Measurements from ENCODE around the gene CCDC141. TPM values are rescaled to one million over a fixed set of nuclear protein-coding genes. Genes with fewer than 3 reads are reported as not detected.

Gene CCDC141
- total and polyA plus RNA-seq, 2 experiments from 2014 or later: 3.0 to 7.2 TPM

- Histone ChIP-seq H3K4me3 (no peak overlapping the region), H3K27ac (no peak overlapping the region), H3K9me2 (replicated peaks; ENCODE audit: insufficient read depth) (no peaks in the 10 kb centered on the region), H3K9me3 (ENCODE audit: low read depth) (no peaks in the 10 kb centered on the region), H3K4me2 (no peak overlapping the region), H3K27me3 (no peaks in the 10 kb centered on the region), H4K20me1 (ENCODE audit: insufficient read depth, poor library complexity, severe bottlenecking) (no peaks in the 10 kb centered on the region), H3K79me2 (no peaks in the 10 kb centered on the region), H3K36me3 (replicated peaks; ENCODE audit: insufficient read depth, low read depth) (no peaks in the 10 kb centered on the region), H2AFZ (no peak overlapping the region), H3K4me1 (ENCODE audit: insufficient read depth) (no peaks in the 10 kb centered on the region)
- WGBS (ENCODE audit: low lambda C conversion rate, missing lambda C conversion rate): 91% methylated on average over 3 of the region's 3 CpGs
- TF ChIP-seq CTCF (IDR thresholded peaks at IDR 0.05; ENCODE audit: poor library complexity) (no peak), EZH2phosphoT487 (IDR thresholded peaks at IDR 0.05; ENCODE audit: low read depth, severe bottlenecking, unreplicated experiment) (no peak), EZH2 (IDR thresholded peaks at IDR 0.05; ENCODE audit: borderline replicate concordance) (no peak)
- no peak for DNase-seq (ENCODE audit: low spot score)
Measured at GRCh38 chr2:178873912-178874311, 176.0 kb downstream of the CCDC141 start.

GRCh38 chr2:178871536-178871935 is 178.4 kb downstream of the CCDC141 start:
- TF ChIP-seq CTCF (IDR thresholded peaks at IDR 0.05; ENCODE audit: poor library complexity) (no peak), EZH2 (IDR thresholded peaks at IDR 0.05; ENCODE audit: borderline replicate concordance) (no peak), EZH2phosphoT487 (IDR thresholded peaks at IDR 0.05; ENCODE audit: low read depth, severe bottlenecking, unreplicated experiment) (no peak)
- Histone ChIP-seq H3K4me1 (ENCODE audit: insufficient read depth) (no peaks in the 10 kb centered on the region), H3K4me2 (no peak overlapping the region), H3K4me3 (no peak overlapping the region), H3K27me3 (no peaks in the 10 kb centered on the region), H3K27ac (no peak overlapping the region), H3K9me3 (ENCODE audit: low read depth) (no peaks in the 10 kb centered on the region), H3K9me2 (replicated peaks; ENCODE audit: insufficient read depth) (no peaks in the 10 kb centered on the region), H2AFZ (no peak overlapping the region), H3K36me3 (replicated peaks; ENCODE audit: insufficient read depth, low read depth) (no peaks in the 10 kb centered on the region), H3K79me2 (no peaks in the 10 kb centered on the region), H4K20me1 (ENCODE audit: insufficient read depth, poor library complexity, severe bottlenecking) (no peaks in the 10 kb centered on the region)
- DNase-seq (ENCODE audit: low spot score): no peak
- 100% methylated on average over 1 of the region's 1 CpG for WGBS (ENCODE audit: low lambda C conversion rate, missing lambda C conversion rate)

GRCh38 chr2:178870703-178871102 is 179.2 kb downstream of the CCDC141 start:
- Histone ChIP-seq H3K36me3 (replicated peaks; ENCODE audit: insufficient read depth, low read depth) (no peaks in the 10 kb centered on the region), H3K4me1 (ENCODE audit: insufficient read depth) (no peaks in the 10 kb centered on the region), H2AFZ (no peak overlapping the region), H3K4me3 (no peak overlapping the region), H3K9me3 (ENCODE audit: low read depth) (no peaks in the 10 kb centered on the region), H3K4me2 (no peak overlapping the region), H4K20me1 (ENCODE audit: insufficient read depth, poor library complexity, severe bottlenecking) (no peaks in the 10 kb centered on the region), H3K79me2 (no peaks in the 10 kb centered on the region), H3K9me2 (replicated peaks; ENCODE audit: insufficient read depth) (no peaks in the 10 kb centered on the region), H3K27ac (no peak overlapping the region), H3K27me3 (no peaks in the 10 kb centered on the region)
- TF ChIP-seq EZH2 (IDR thresholded peaks at IDR 0.05; ENCODE audit: borderline replicate concordance): no peak
- no peak for TF ChIP-seq EZH2phosphoT487 (IDR thresholded peaks at IDR 0.05; ENCODE audit: low read depth, severe bottlenecking, unreplicated experiment)
- TF ChIP-seq CTCF (IDR thresholded peaks at IDR 0.05; ENCODE audit: poor library complexity): no peak
- 87% methylated on average over 3 of the region's 3 CpGs for WGBS (ENCODE audit: low lambda C conversion rate, missing lambda C conversion rate)
- DNase-seq (ENCODE audit: low spot score): no peak

- Histone ChIP-seq H3K9me3 (ENCODE audit: low read depth) (no peaks in the 10 kb centered on the region), H4K20me1 (ENCODE audit: insufficient read depth, poor library complexity, severe bottlenecking) (no peaks in the 10 kb centered on the region), H3K27me3 (no peaks in the 10 kb centered on the region), H3K4me1 (ENCODE audit: insufficient read depth) (no peaks in the 10 kb centered on the region), H2AFZ (no peak overlapping the region), H3K79me2 (no peaks in the 10 kb centered on the region), H3K4me3 (no peak overlapping the region), H3K4me2 (no peak overlapping the region), H3K9me2 (replicated peaks; ENCODE audit: insufficient read depth) (no peaks in the 10 kb centered on the region), H3K27ac (no peak overlapping the region), H3K36me3 (replicated peaks; ENCODE audit: insufficient read depth, low read depth) (no peaks in the 10 kb centered on the region)
- no peak for TF ChIP-seq EZH2phosphoT487 (IDR thresholded peaks at IDR 0.05; ENCODE audit: low read depth, severe bottlenecking, unreplicated experiment)
- DNase-seq (ENCODE audit: low spot score): no peak
- WGBS (ENCODE audit: low lambda C conversion rate, missing lambda C conversion rate): 94% methylated on average over 2 of the region's 2 CpGs
Measured at GRCh38 chr2:178865999-178866398, 183.9 kb downstream of the CCDC141 start.

Measured in hepatocyte (in vitro differentiated cells).